Adrenal gland (tissue), 5 donors: ENCODE measurements around the gene SNX22.

Source experiments
- CTCF ChIP-seq, 6 experiments: fragments of 450-650 bp in 4 of 6; fragments of 200-600 bp in 2 of 6; sonication (generic) in 1 of 6; IDR thresholded peaks; 1 replicate in 5 of 6; 2 replicates in 1 of 6; pipeline versions ENCODE4 v1.5.1 to v1.8.0; 2016 to 2021; ENCODE audit warnings: antibody characterized with exemption in 6 of 6, mild to moderate bottlenecking in 2 of 6, moderate library complexity in 1 of 6
- POLR2A ChIP-seq, 2 donors: fragments of 450-650 bp; IDR thresholded peaks; one replicate each; pipeline ENCODE4 v1.6.1; 2017; ENCODE audit warnings: antibody characterized with exemption in 2 of 2, mild to moderate bottlenecking in 2 of 2, moderate library complexity in 1 of 2
- donor health status: DM: no; HTN: no; CAD: no.

- TF ChIP-seq CTCF (IDR thresholded peaks at IDR 0.05) (no peak), POLR2A (IDR thresholded peaks at IDR 0.05) (no peak)
These were observed 28.6 kb upstream of the SNX22 start for GRCh38 chr15:64122936-64123351.
